ENCODE results near the gene GIN1.
"Not testable (repeated sequence)": the region's sequence is repeated elsewhere in the genome, so short reads cannot be mapped to it uniquely, and the experiment has no call there.

The GIN1 gene

GRCh38 chr5:103119765-103120606, at the start of gene GIN1, which contains the start of gene PPIP5K2:
TSS of gene GIN1 (minus strand) at chr5:103120138. CDS start at chr5:103108707, 11,431 bp downstream.
TSS of gene PPIP5K2 (plus strand) at chr5:103120301. CDS start at chr5:103129590, 9,289 bp downstream.
- peaks cover 0 to 33% (median 13%) of the 10 kb centered on the region in 11 experiments; a peak in 6 of 22 replicates for H4K20me1 ChIP-seq
- peaks cover 5 to 30% (median 19%) of the 10 kb centered on the region in 11 experiments; a peak in 15 of 22 replicates for H3K36me3 ChIP-seq
- peak within 1 kb of the TSS; percentile 87 to 97 (median 94) for H3K9ac ChIP-seq
- H3K27me3 ChIP-seq = no peaks in the 10 kb centered on the region
- H3K4me1 ChIP-seq = peaks cover 27 to 58% (median 43%) of the 10 kb centered on the region in 10 experiments
- H3K9me3 ChIP-seq (replicated peaks in 1 of 11) = no peaks in the 10 kb centered on the region
- peak within 1 kb of the TSS; percentile 92 to 99 (median 97) for H3K27ac ChIP-seq
- H3K4me2 ChIP-seq = peak within 1 kb of the TSS; percentile 78 to 94 (median 89)
- TF ChIP-seq Cebpa-rat (IDR thresholded peaks at IDR 0.05) = peak in 6 of 11 experiments; percentile 42 to 72 (median 53); a peak in 9 of 22 replicates
- peak within 1 kb of the TSS; percentile 68 to 94 (median 86) for H3K4me3 ChIP-seq

GRCh38 chr5:103166706-103167105, 46.8 kb upstream of the GIN1 start:
- H3K9ac ChIP-seq = no peak overlapping the region
- H3K4me2 ChIP-seq = peak overlapping the region in 1 of 11 experiments; percentile 9; a peak in 1 of 22 replicates
- H3K4me1 ChIP-seq = peaks cover 0 to 12% (median 0%) of the 10 kb centered on the region in 10 experiments; a peak in 7 of 20 replicates
- peaks cover 32 to 69% (median 50%) of the 10 kb centered on the region in 11 experiments for H3K36me3 ChIP-seq
- H3K9me3 ChIP-seq (replicated peaks in 1 of 11) = no peaks in the 10 kb centered on the region
- H4K20me1 ChIP-seq = no peaks in the 10 kb centered on the region
- TF ChIP-seq Cebpa-rat (IDR thresholded peaks at IDR 0.05) = no peak
- H3K4me3 ChIP-seq = no peak overlapping the region
- no peak overlapping the region for H3K27ac ChIP-seq
- H3K27me3 ChIP-seq = no peaks in the 10 kb centered on the region

- Histone ChIP-seq H3K4me1 (0 out of 20 replicates have a peak, but pooled peaks cover 0 to under 1% (median 0%) of the 10 kb centered on the region in 10 experiments), H3K27me3 (no peaks in the 10 kb centered on the region), H3K9ac (no peak overlapping the region), H3K36me3 (peaks cover 17 to 95% (median 60%) of the 10 kb centered on the region in 11 experiments; a peak in 21 of 22 replicates), H3K27ac (no peak overlapping the region), H3K4me3 (no peak overlapping the region), H4K20me1 (no peaks in the 10 kb centered on the region), H3K4me2 (no peak overlapping the region), H3K9me3 (replicated peaks in 1 of 11) (no peaks in the 10 kb centered on the region)
- no peak for TF ChIP-seq Cebpa-rat (IDR thresholded peaks at IDR 0.05)
Observed at GRCh38 chr5:103151156-103151555, 31.2 kb upstream of the GIN1 start.

- no peak overlapping the region for H3K9ac ChIP-seq
- H3K27ac ChIP-seq = no peak overlapping the region
- no peak overlapping the region for H3K4me3 ChIP-seq
- no peak for TF ChIP-seq Cebpa-rat (IDR thresholded peaks at IDR 0.05)
- H3K9me3 ChIP-seq (replicated peaks in 1 of 11) = no peaks in the 10 kb centered on the region
- H4K20me1 ChIP-seq = no peaks in the 10 kb centered on the region
- peaks cover 0 to 21% (median 0%) of the 10 kb centered on the region in 10 experiments; a peak in 7 of 20 replicates for H3K4me1 ChIP-seq
- H3K27me3 ChIP-seq = no peaks in the 10 kb centered on the region
- H3K36me3 ChIP-seq = peaks cover 6 to 66% (median 32%) of the 10 kb centered on the region in 11 experiments; a peak in 19 of 22 replicates
- no peak overlapping the region for H3K4me2 ChIP-seq
Observed at GRCh38 chr5:103148213-103148612, 28.3 kb upstream of the GIN1 start.

DNA sequence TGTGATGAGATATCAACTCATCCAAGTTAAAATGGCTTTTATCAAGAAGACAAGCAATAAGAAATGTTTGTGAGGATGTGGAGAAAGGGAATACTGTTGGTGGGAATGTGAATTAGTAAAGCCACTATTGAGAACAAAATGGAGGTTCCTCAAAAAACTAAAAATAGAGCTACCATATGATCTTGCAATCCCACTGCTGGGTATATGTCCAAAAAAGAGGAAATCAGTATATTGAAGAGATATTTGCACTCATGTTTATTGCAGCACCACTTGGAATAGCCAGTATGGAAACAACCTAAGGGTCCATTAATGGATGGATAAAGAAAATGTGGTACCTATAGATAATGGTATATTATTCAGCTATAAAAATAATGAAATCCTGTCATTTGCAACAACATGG, 25.3 kb upstream of the GIN1 start:
- Histone ChIP-seq H3K27ac (0 out of 22 replicates have a peak overlapping the region, but pooled peaks of 1 of the 11 experiments have one; percentile 4), H3K9ac (no peak overlapping the region), H3K36me3 (peaks cover 19 to 59% (median 32%) of the 10 kb centered on the region in 11 experiments), H3K4me1 (peaks cover 0 to 21% (median 0%) of the 10 kb centered on the region in 10 experiments; a peak in 7 of 20 replicates), H3K27me3 (no peaks in the 10 kb centered on the region), H3K4me3 (no peak overlapping the region), H3K4me2 (peak overlapping the region in 4 of 11 experiments; percentile 8 to 65 (median 42); a peak in 4 of 22 replicates), H4K20me1 (no peaks in the 10 kb centered on the region), H3K9me3 (replicated peaks in 1 of 11) (peaks cover 0 to 18% (median 10%) of the 10 kb centered on the region in 11 experiments; a peak in 9 of 22 replicates)
- TF ChIP-seq Cebpa-rat (IDR thresholded peaks at IDR 0.05) = no peak

GRCh38 chr5:103142132-103142531, 22.2 kb upstream of the GIN1 start:
- not testable (repeated sequence) for H3K4me2 ChIP-seq, H4K20me1 ChIP-seq

DNA sequence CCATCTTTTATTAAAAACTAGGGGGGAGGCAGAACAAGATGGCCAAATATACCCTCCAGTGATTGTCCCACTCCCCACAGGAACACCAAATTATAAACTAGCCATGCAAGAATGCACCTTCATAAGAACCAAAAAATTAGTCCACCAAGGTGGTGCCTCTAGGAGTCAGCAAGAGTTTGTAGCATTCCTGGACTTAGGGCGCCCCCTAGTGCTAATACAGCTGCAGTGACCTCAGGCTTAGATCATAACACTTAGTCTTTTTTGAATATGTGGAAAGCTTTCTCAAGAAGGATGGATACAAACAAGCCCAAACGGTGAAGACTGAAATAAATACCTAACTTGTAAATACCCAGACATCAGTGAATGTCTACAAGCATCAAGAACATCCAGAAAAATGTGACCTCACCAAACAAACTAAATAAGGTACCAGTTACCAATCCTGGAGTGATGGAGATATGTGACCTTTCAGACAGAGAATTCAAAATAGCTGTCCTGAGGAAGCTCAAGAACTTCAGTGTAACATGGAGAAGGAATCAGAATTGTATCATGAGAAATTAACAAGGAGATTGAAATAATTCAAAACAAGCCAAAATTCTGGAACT, 19.4 kb upstream of the GIN1 start:
- Histone ChIP-seq H3K9ac (no peak overlapping the region), H3K9me3 (replicated peaks in 1 of 11) (peaks cover 0 to 18% (median 11%) of the 10 kb centered on the region in 11 experiments; a peak in 9 of 22 replicates), H3K27ac (no peak overlapping the region), H3K4me3 (no peak overlapping the region), H4K20me1 (peaks cover 0 to 9% (median 0%) of the 10 kb centered on the region in 11 experiments; a peak in 1 of 22 replicates), H3K27me3 (no peaks in the 10 kb centered on the region), H3K36me3 (peaks cover 35 to 72% (median 57%) of the 10 kb centered on the region in 11 experiments), H3K4me2 (no peak overlapping the region), H3K4me1 (peaks cover 0 to 2% (median 0%) of the 10 kb centered on the region in 10 experiments; a peak in 5 of 20 replicates)
- no peak for TF ChIP-seq Cebpa-rat (IDR thresholded peaks at IDR 0.05)

More at GRCh38 chr5:103142132-103142531, 22.2 kb upstream of the GIN1 start:
- H3K9ac ChIP-seq, H3K27ac ChIP-seq, H3K27me3 ChIP-seq, H3K4me3 ChIP-seq: not testable (repeated sequence)
- H3K9me3 ChIP-seq (replicated peaks in 1 of 11) = peaks cover 0 to 18% (median 11%) of the 10 kb centered on the region in 11 experiments; a peak in 9 of 22 replicates
- peaks cover 0 to 21% (median 0%) of the 10 kb centered on the region in 10 experiments; a peak in 7 of 20 replicates for H3K4me1 ChIP-seq
- H3K36me3 ChIP-seq = peaks cover 26 to 54% (median 36%) of the 10 kb centered on the region in 11 experiments

DNA sequence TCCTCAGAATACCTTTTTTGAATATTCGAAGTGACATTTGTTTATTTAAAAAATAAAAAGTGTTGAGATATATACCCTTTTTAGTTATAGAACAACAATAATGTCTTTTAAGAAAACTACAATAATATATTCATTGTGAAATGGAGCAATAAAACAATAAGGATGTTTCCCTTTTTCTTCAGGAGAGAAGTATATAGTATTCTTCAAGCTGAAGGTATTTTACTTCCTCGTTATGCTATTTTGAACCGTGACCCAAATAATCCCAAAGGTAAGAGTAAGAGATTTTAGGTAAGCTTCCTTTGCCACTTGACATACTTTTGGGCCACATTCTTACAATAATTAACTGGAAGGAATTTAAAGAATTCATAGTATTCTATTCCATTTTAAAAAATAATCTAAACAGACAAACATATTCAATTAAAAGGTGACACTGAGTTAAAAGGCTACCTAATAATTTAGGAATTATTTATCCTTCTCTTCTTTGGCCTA, 18.3 kb upstream of the GIN1 start:
- TF ChIP-seq Cebpa-rat (IDR thresholded peaks at IDR 0.05) = no peak
- no peak overlapping the region for H3K4me2 ChIP-seq
- H3K27me3 ChIP-seq = no peaks in the 10 kb centered on the region
- H3K27ac ChIP-seq = no peak overlapping the region
- peaks cover 32 to 78% (median 59%) of the 10 kb centered on the region in 11 experiments for H3K36me3 ChIP-seq
- no peak overlapping the region for H3K4me3 ChIP-seq
- peaks cover 0 to 18% (median 11%) of the 10 kb centered on the region in 11 experiments; a peak in 9 of 22 replicates for H3K9me3 ChIP-seq (replicated peaks in 1 of 11)
- peaks cover 0 to 9% (median 0%) of the 10 kb centered on the region in 11 experiments; a peak in 1 of 22 replicates for H4K20me1 ChIP-seq
- no peaks in the 10 kb centered on the region for H3K4me1 ChIP-seq
- no peak overlapping the region for H3K9ac ChIP-seq
